GM23338 (cell line): ENCODE measurements around the gene SMR3A. TPM values are rescaled to one million over a fixed set of nuclear protein-coding genes. Genes with fewer than 3 reads are reported as not detected.

ENCODE experiments used
- ATAC-seq: fragments of 200-7000 bp; cut with Tn5 transposase; 3 replicates; pipeline ENCODE4 v1.9.1; 2020
- DNase-seq: peaks from one replicate; pipeline ENCODE4 v3.0.0-alpha.2; 2015; ENCODE audit warnings: low spot score
- H2AFZ ChIP-seq: fragments of 200-600 bp; sonication (generic); 2 replicates; pipeline ENCODE4 v1.8.0; 2016; ENCODE audit warnings: antibody characterized with exemption, mild to moderate bottlenecking, moderate library complexity
- H3F3A ChIP-seq: fragments of 200-600 bp; sonication (generic); replicated peaks from 2 replicates; pipeline ENCODE4 v1.8.0; 2017; ENCODE audit warnings: antibody characterized with exemption, mixed run types, low read depth
- H3K27ac ChIP-seq: fragments of 200-600 bp; sonication (generic); 2 replicates; pipeline ENCODE4 v1.6.1; 2016; ENCODE audit warnings: low read depth
- H3K27me3 ChIP-seq: fragments of 200-600 bp; sonication (generic); 2 replicates; pipeline ENCODE4 v1.8.0; 2016; ENCODE audit warnings: mild to moderate bottlenecking, mixed run types, moderate library complexity; ENCODE audit not compliant: insufficient read depth
- H3K36me3 ChIP-seq: fragments of 200-600 bp; sonication (generic); 2 replicates; pipeline ENCODE4 v1.8.0; 2016; ENCODE audit warnings: mild to moderate bottlenecking; ENCODE audit not compliant: insufficient read depth
- H3K4me1 ChIP-seq: fragments of 200-600 bp; sonication (generic); 2 replicates; pipeline ENCODE4 v1.8.0; 2016; ENCODE audit warnings: mild to moderate bottlenecking, moderate library complexity; ENCODE audit not compliant: insufficient read depth
- H3K4me2 ChIP-seq: fragments of 200-600 bp; sonication (generic); 2 replicates; pipeline ENCODE4 v1.7.1; 2017; ENCODE audit warnings: mixed run types
- H3K4me3 ChIP-seq: fragments of 200-600 bp; sonication (generic); 2 replicates; pipeline ENCODE4 v1.6.1; 2016; ENCODE audit warnings: mixed run types
- H3K79me2 ChIP-seq: fragments of 200-600 bp; sonication (generic); replicated peaks from 2 replicates; pipeline ENCODE4 v1.8.0; 2017; ENCODE audit warnings: mild to moderate bottlenecking; ENCODE audit not compliant: insufficient read depth
- H3K9me2 ChIP-seq: fragments of 200-600 bp; sonication (generic); 2 replicates; pipeline ENCODE4 v1.8.0; 2017; ENCODE audit not compliant: insufficient read depth
- H4K20me1 ChIP-seq: fragments of 200-600 bp; sonication (generic); replicated peaks from 2 replicates; pipeline ENCODE4 v1.8.0; 2017; ENCODE audit warnings: mild to moderate bottlenecking; ENCODE audit not compliant: insufficient read depth
- H3K27ac Mint-ChIP-seq: 2 replicates; pipeline ENCODE4 v1.8.0; 2020; ENCODE audit warnings: inconsistent platforms, mild to moderate bottlenecking, moderate library complexity, mixed read lengths
- H3K27me3 Mint-ChIP-seq: 3 replicates; pipeline ENCODE4 v1.8.0; 2022; ENCODE audit warnings: low read depth, mild to moderate bottlenecking, moderate library complexity, mixed read lengths, inconsistent platforms; ENCODE audit not compliant: insufficient read depth, poor library complexity
- H3K36me3 Mint-ChIP-seq: 3 replicates; pipeline ENCODE4 v1.8.0; 2021; ENCODE audit warnings: low read depth, mild to moderate bottlenecking, inconsistent platforms, moderate library complexity, mixed read lengths
- H3K4me1 Mint-ChIP-seq: 3 replicates; pipeline ENCODE4 v1.8.0; 2020; ENCODE audit warnings: mild to moderate bottlenecking, inconsistent platforms, mixed read lengths
- H3K4me3 Mint-ChIP-seq: 3 replicates; pipeline ENCODE4 v1.8.0; 2021; ENCODE audit warnings: moderate library complexity, mild to moderate bottlenecking, inconsistent platforms, mixed read lengths
- H3K9me3 Mint-ChIP-seq: 3 replicates; pipeline ENCODE4 v1.8.0; 2020; ENCODE audit warnings: moderate library complexity, mild to moderate bottlenecking, inconsistent platforms, mixed read lengths
- CREB1 ChIP-seq: fragments of 250-450 bp; sonication (Bioruptor Pico); IDR thresholded peaks from 2 replicates; pipeline ENCODE4 v1.5.0; 2020; ENCODE audit warnings: low read depth, mild to moderate bottlenecking, moderate library complexity
- NANOG ChIP-seq: IDR thresholded peaks from 2 replicates; pipeline ENCODE4 v1.6.1; 2016; ENCODE audit warnings: antibody characterized with exemption, borderline replicate concordance
- polyA plus RNA-seq: library from polyadenylated mRNA; unstranded; fragments of >200 nt; fragmentation: Nextera tagmentation; extraction: Ambion mirVana; gene quantifications from 2 replicates; pipeline ENCODE4 v1.2.1, GENCODE V29; 2016
- total RNA-seq: library from RNA; depleted of rRNA; stranded (reverse); fragments of >200 nt; shearing (Covaris generic); gene quantifications from 2 replicates; pipeline ENCODE4 v1.2.3, GENCODE V29; 2014
- TF ChIP-seq, protein P1 (sequence below): fragments of 250-450 bp; sonication (Bioruptor Pico); IDR thresholded peaks from 2 replicates; pipeline ENCODE4 v1.5.0; 2020; ENCODE audit warnings: mild to moderate bottlenecking, moderate library complexity
- TF ChIP-seq, protein P2 (sequence below): IDR thresholded peaks from one replicate; pipeline ENCODE4 v1.6.1; 2018; ENCODE audit warnings: antibody characterized with exemption; ENCODE audit not compliant: unreplicated experiment
- TF ChIP-seq, protein P3 (sequence below): IDR thresholded peaks from 2 replicates; pipeline ENCODE4 v1.6.1; 2016; ENCODE audit warnings: antibody characterized with exemption

Gene SMR3A
- total and polyA plus RNA-seq, 2 experiments from 2014 or later, result not detected

DNA sequence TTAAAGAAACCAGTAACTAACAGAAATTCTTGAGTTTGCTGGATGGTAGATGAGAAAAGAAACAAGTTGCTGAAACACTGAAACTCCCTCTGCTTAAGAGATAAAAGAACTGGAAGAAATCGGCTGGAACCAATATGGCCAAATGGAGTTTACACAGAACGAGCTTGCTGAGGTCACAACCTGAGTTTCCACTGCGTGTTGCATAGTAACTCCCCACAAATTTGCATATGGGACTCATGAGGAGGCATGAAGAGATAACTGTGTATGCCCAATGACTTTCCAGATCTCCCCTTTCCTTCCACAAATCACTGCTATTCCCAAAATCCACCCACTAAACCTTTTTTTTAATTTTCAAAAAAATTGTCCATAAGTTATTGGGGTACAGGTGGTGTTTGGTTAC, 12.2 kb downstream of the SMR3A start:
- H3K27me3 Mint-ChIP-seq, result no peaks in the 10 kb centered on the region
- no peaks in the 10 kb centered on the region for H3K9me3 Mint-ChIP-seq
- no peaks in the 10 kb centered on the region for H3K79me2 ChIP-seq
- 0 out of 2 replicates have a peak overlapping the region, but pooled peaks have one; percentile 44 for H2AFZ ChIP-seq
- H3K4me2 ChIP-seq, result no peak overlapping the region
- H4K20me1 ChIP-seq, result no peaks in the 10 kb centered on the region
- DNase-seq (no peak), ATAC-seq (no peak)
- H3K27ac Mint-ChIP-seq, result no peak overlapping the region
- no peaks in the 10 kb centered on the region; the same call in 1 of the 2 replicates for H3K4me1 ChIP-seq
- H3K9me2 ChIP-seq, result no peaks in the 10 kb centered on the region
- no peaks in the 10 kb centered on the region for H3F3A ChIP-seq
- H3K27ac ChIP-seq, result no peak overlapping the region
- H3K27me3 ChIP-seq, result no peaks in the 10 kb centered on the region
- TF ChIP-seq CREB1, result no peak
- no peak for TF ChIP-seq NANOG
- TF ChIP-seq, protein P1, sequence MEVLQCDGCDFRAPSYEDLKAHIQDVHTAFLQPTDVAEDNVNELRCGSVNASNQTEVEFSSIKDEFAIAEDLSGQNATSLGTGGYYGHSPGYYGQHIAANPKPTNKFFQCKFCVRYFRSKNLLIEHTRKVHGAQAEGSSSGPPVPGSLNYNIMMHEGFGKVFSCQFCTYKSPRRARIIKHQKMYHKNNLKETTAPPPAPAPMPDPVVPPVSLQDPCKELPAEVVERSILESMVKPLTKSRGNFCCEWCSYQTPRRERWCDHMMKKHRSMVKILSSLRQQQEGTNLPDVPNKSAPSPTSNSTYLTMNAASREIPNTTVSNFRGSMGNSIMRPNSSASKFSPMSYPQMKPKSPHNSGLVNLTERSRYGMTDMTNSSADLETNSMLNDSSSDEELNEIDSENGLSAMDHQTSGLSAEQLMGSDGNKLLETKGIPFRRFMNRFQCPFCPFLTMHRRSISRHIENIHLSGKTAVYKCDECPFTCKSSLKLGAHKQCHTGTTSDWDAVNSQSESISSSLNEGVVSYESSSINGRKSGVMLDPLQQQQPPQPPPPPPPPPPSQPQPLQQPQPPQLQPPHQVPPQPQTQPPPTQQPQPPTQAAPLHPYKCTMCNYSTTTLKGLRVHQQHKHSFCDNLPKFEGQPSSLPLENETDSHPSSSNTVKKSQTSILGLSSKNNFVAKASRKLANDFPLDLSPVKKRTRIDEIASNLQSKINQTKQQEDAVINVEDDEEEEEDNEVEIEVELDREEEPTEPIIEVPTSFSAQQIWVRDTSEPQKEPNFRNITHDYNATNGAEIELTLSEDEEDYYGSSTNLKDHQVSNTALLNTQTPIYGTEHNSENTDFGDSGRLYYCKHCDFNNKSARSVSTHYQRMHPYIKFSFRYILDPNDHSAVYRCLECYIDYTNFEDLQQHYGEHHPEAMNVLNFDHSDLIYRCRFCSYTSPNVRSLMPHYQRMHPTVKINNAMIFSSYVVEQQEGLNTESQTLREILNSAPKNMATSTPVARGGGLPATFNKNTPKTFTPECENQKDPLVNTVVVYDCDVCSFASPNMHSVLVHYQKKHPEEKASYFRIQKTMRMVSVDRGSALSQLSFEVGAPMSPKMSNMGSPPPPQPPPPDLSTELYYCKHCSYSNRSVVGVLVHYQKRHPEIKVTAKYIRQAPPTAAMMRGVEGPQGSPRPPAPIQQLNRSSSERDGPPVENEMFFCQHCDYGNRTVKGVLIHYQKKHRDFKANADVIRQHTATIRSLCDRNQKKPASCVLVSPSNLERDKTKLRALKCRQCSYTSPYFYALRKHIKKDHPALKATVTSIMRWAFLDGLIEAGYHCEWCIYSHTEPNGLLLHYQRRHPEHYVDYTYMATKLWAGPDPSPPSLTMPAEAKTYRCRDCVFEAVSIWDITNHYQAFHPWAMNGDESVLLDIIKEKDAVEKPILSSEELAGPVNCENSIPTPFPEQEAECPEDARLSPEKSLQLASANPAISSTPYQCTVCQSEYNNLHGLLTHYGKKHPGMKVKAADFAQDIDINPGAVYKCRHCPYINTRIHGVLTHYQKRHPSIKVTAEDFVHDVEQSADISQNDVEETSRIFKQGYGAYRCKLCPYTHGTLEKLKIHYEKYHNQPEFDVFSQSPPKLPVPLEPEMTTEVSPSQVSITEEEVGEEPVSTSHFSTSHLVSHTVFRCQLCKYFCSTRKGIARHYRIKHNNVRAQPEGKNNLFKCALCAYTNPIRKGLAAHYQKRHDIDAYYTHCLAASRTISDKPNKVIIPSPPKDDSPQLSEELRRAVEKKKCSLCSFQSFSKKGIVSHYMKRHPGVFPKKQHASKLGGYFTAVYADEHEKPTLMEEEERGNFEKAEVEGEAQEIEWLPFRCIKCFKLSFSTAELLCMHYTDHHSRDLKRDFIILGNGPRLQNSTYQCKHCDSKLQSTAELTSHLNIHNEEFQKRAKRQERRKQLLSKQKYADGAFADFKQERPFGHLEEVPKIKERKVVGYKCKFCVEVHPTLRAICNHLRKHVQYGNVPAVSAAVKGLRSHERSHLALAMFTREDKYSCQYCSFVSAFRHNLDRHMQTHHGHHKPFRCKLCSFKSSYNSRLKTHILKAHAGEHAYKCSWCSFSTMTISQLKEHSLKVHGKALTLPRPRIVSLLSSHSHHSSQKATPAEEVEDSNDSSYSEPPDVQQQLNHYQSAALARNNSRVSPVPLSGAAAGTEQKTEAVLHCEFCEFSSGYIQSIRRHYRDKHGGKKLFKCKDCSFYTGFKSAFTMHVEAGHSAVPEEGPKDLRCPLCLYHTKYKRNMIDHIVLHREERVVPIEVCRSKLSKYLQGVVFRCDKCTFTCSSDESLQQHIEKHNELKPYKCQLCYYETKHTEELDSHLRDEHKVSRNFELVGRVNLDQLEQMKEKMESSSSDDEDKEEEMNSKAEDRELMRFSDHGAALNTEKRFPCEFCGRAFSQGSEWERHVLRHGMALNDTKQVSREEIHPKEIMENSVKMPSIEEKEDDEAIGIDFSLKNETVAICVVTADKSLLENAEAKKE (CRISPR knock-in tag), result no peak
- TF ChIP-seq, protein P2, sequence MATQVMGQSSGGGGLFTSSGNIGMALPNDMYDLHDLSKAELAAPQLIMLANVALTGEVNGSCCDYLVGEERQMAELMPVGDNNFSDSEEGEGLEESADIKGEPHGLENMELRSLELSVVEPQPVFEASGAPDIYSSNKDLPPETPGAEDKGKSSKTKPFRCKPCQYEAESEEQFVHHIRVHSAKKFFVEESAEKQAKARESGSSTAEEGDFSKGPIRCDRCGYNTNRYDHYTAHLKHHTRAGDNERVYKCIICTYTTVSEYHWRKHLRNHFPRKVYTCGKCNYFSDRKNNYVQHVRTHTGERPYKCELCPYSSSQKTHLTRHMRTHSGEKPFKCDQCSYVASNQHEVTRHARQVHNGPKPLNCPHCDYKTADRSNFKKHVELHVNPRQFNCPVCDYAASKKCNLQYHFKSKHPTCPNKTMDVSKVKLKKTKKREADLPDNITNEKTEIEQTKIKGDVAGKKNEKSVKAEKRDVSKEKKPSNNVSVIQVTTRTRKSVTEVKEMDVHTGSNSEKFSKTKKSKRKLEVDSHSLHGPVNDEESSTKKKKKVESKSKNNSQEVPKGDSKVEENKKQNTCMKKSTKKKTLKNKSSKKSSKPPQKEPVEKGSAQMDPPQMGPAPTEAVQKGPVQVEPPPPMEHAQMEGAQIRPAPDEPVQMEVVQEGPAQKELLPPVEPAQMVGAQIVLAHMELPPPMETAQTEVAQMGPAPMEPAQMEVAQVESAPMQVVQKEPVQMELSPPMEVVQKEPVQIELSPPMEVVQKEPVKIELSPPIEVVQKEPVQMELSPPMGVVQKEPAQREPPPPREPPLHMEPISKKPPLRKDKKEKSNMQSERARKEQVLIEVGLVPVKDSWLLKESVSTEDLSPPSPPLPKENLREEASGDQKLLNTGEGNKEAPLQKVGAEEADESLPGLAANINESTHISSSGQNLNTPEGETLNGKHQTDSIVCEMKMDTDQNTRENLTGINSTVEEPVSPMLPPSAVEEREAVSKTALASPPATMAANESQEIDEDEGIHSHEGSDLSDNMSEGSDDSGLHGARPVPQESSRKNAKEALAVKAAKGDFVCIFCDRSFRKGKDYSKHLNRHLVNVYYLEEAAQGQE, result no peak
- TF ChIP-seq, protein P3, sequence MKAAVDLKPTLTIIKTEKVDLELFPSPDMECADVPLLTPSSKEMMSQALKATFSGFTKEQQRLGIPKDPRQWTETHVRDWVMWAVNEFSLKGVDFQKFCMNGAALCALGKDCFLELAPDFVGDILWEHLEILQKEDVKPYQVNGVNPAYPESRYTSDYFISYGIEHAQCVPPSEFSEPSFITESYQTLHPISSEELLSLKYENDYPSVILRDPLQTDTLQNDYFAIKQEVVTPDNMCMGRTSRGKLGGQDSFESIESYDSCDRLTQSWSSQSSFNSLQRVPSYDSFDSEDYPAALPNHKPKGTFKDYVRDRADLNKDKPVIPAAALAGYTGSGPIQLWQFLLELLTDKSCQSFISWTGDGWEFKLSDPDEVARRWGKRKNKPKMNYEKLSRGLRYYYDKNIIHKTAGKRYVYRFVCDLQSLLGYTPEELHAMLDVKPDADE, result no peak
- no peaks in the 10 kb centered on the region for H3K4me1 Mint-ChIP-seq
- H3K36me3 Mint-ChIP-seq, result no peaks in the 10 kb centered on the region
- H3K36me3 ChIP-seq, result no peaks in the 10 kb centered on the region
- H3K4me3 ChIP-seq, result no peak overlapping the region
- H3K4me3 Mint-ChIP-seq, result no peak overlapping the region
